ENCODE data around the gene VDAC1. TPM values are rescaled to one million over a fixed set of nuclear protein-coding genes. Genes with fewer than 3 reads are reported as not detected.

VDAC1 gene
- total RNA-seq, 2 donors from 2014 or later, result 202 to 226 TPM

DNA sequence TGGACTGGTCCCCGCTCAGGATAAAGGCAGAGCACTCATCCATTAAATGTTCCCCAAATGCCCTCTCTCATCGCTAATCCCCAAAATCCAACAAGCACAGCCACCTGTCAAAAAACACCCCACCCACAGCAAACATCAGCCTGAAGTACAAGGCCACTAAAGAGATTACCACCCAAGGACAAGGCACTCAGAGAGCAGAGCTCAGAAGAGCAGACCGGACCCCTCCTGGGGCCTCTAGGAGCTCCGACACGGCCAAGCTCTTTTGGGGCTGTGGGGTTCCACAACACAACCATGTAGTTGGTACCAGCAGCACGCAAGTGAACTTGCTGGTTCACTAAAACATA lies 9.8 kb downstream of the VDAC1 start:
- Histone ChIP-seq H3K27ac (ENCODE audit: low read depth, low read length) (no peak overlapping the region), H3K9me3 (ENCODE audit: control insufficient read depth, low read length) (no peaks in the 10 kb centered on the region), H3K27me3 (ENCODE audit: control insufficient read depth, insufficient read depth, low read length, poor library complexity, severe bottlenecking) (no peaks in the 10 kb centered on the region), H3K4me1 (ENCODE audit: control insufficient read depth, insufficient read depth, low read length) (peaks cover 16% of the 10 kb centered on the region), H3K36me3 (ENCODE audit: control insufficient read depth, insufficient read depth, low read length) (peaks cover 26% of the 10 kb centered on the region), H3K9ac (ENCODE audit: extremely low read depth, low read length, poor library complexity, severe bottlenecking) (no peak overlapping the region), H3K4me3 (ENCODE audit: low read length) (no peak overlapping the region)
- peak overlapping the region; percentile 36 for H3K27ac Mint-ChIP-seq
- no peak for DNase-seq
- peak overlapping the region; percentile 16 for H3K4me3 Mint-ChIP-seq
- TF ChIP-seq, protein P1, sequence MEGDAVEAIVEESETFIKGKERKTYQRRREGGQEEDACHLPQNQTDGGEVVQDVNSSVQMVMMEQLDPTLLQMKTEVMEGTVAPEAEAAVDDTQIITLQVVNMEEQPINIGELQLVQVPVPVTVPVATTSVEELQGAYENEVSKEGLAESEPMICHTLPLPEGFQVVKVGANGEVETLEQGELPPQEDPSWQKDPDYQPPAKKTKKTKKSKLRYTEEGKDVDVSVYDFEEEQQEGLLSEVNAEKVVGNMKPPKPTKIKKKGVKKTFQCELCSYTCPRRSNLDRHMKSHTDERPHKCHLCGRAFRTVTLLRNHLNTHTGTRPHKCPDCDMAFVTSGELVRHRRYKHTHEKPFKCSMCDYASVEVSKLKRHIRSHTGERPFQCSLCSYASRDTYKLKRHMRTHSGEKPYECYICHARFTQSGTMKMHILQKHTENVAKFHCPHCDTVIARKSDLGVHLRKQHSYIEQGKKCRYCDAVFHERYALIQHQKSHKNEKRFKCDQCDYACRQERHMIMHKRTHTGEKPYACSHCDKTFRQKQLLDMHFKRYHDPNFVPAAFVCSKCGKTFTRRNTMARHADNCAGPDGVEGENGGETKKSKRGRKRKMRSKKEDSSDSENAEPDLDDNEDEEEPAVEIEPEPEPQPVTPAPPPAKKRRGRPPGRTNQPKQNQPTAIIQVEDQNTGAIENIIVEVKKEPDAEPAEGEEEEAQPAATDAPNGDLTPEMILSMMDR (conservative IDR thresholded peaks at IDR 0.05), result no peak
- no peaks in the 10 kb centered on the region for H3K9me3 Mint-ChIP-seq
- H3K27me3 Mint-ChIP-seq (ENCODE audit: insufficient read depth), result no peaks in the 10 kb centered on the region
- H3K4me1 Mint-ChIP-seq, result peaks cover 43% of the 10 kb centered on the region
- peaks cover 17% of the 10 kb centered on the region for H3K36me3 Mint-ChIP-seq (ENCODE audit: low read depth)
- 84% methylated on average over 4 to 6 of the region's 6 CpGs for WGBS, 2 experiments (ENCODE audit: insufficient coverage in 1 of 2, insufficient read length in 1 of 2)

DNA sequence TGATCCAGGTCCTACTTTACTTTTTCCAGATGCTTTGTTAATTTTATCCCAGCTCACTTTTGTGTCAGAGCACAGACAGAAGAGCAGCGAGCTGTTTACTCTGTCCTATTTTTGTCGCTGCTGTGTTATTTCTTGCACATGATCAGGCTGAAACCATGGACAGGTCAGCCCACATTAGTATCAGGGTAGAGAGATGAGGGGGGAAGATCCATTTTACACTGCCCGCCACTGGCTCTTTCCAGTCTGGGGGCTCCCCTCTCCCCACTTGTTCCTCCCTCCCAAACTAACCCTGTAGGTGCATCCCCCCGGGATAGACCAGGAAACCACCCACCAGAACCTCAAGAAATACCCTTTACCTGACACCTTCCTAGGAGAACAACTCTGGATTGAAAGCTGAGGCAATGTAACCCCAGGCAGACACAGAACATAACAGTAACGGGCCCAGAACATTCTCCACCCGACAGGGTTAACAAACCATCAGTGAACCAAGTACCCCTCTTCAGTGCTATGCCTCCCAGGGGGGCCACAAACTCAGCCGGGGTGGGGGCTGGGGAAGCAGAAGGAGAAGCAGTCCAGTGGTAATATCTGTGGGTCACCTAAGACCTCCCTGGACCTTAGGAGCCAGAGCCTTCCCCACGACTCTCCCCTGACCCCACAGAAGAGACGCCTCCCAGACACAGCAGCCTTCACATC lies 10.3 kb downstream of the VDAC1 start:
- peak overlapping the region; percentile 16 for H3K4me3 Mint-ChIP-seq
- no peaks in the 10 kb centered on the region for H3K9me3 Mint-ChIP-seq
- WGBS, 2 experiments (ENCODE audit: insufficient coverage in 1 of 2, insufficient read length in 1 of 2), result 80 to 83% methylated on average over 3 to 9 of the region's 9 CpGs

DNA sequence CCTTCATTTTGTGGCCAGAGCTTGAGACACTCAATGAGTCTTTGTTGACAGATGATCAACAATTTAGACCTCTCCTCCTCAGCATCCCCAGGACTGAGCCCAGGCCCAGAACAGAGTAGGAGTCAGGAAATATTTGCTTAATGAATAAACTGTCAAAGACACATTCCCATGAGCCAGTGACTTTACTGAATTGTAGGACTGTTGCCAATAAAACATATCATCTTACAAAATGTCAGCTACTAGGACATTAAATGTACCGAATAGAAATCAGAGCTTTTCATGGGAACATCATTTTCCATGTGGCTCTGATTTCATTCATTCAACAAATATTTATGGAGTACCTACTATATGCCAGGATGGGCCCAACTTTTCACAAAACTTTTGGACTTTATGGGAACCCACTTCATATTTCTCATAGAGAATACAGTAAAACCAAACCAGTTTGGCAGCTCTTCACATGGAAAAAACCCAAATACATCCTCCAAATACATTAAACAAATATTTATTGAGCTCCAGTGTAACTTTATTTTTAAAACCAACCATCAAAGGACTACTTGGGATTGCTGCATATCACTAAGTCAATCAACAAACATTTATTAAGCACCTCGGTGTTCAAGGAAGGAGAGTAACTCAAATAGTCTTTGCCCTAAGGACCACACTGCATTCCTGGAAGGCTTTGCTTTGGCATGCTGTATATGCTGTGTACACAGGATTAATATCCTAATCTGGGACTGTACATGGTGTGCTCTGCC lies 11.4 kb downstream of the VDAC1 start:
- Histone ChIP-seq H3K9ac (ENCODE audit: extremely low read depth, low read length, poor library complexity, severe bottlenecking) (no peak overlapping the region), H3K4me1 (ENCODE audit: control insufficient read depth, insufficient read depth, low read length) (peaks cover 16% of the 10 kb centered on the region), H3K27me3 (ENCODE audit: control insufficient read depth, insufficient read depth, low read length, poor library complexity, severe bottlenecking) (no peaks in the 10 kb centered on the region), H3K27ac (ENCODE audit: low read depth, low read length) (no peak overlapping the region), H3K36me3 (ENCODE audit: control insufficient read depth, insufficient read depth, low read length) (peaks cover 31% of the 10 kb centered on the region), H3K9me3 (ENCODE audit: control insufficient read depth, low read length) (no peaks in the 10 kb centered on the region), H3K4me3 (ENCODE audit: low read length) (no peak overlapping the region)
- Mint-ChIP-seq H3K9me3 (no peaks in the 10 kb centered on the region), H3K4me1 (peaks cover 43% of the 10 kb centered on the region), H3K27ac (peak overlapping the region; percentile 60), H3K36me3 (ENCODE audit: low read depth) (peaks cover 27% of the 10 kb centered on the region), H3K27me3 (ENCODE audit: insufficient read depth) (no peaks in the 10 kb centered on the region), H3K4me3 (no peak overlapping the region)
- 80 to 89% methylated on average over 1 to 2 of the region's 2 CpGs for WGBS, 2 experiments (ENCODE audit: insufficient coverage in 1 of 2, insufficient read length in 1 of 2)
- DNase-seq, result no peak
- TF ChIP-seq, protein P1 (conservative IDR thresholded peaks at IDR 0.05), result no peak

More for the DNA sequence above, 10.3 kb downstream of the VDAC1 start:
- Mint-ChIP-seq H3K27me3 (ENCODE audit: insufficient read depth) (no peaks in the 10 kb centered on the region), H3K27ac (peak overlapping the region; percentile 36), H3K36me3 (ENCODE audit: low read depth) (peaks cover 19% of the 10 kb centered on the region), H3K4me1 (peaks cover 43% of the 10 kb centered on the region)
- TF ChIP-seq, protein P1 (conservative IDR thresholded peaks at IDR 0.05), result no peak
- Histone ChIP-seq H3K9ac (ENCODE audit: extremely low read depth, low read length, poor library complexity, severe bottlenecking) (no peak overlapping the region), H3K27me3 (ENCODE audit: control insufficient read depth, insufficient read depth, low read length, poor library complexity, severe bottlenecking) (no peaks in the 10 kb centered on the region), H3K4me3 (ENCODE audit: low read length) (no peak overlapping the region), H3K27ac (ENCODE audit: low read depth, low read length) (no peak overlapping the region), H3K4me1 (ENCODE audit: control insufficient read depth, insufficient read depth, low read length) (peaks cover 16% of the 10 kb centered on the region), H3K36me3 (ENCODE audit: control insufficient read depth, insufficient read depth, low read length) (peaks cover 25% of the 10 kb centered on the region), H3K9me3 (ENCODE audit: control insufficient read depth, low read length) (no peaks in the 10 kb centered on the region)
- no peak for DNase-seq
